DND-41 (cell line): ENCODE results near the gene NOTCH2.

Experiments used
- ATAC-seq: fragments of 200-7000 bp; cut with Tn5 transposase; 3 replicates; pipeline ENCODE4 v1.9.1; 2021; ENCODE audit warnings: low read depth; ENCODE audit not compliant: insufficient read depth
- DNase-seq: peaks from one replicate; pipeline ENCODE4 v3.0.0-alpha.2; 2020
- H2AFZ ChIP-seq: 2 replicates; pipeline ENCODE4 v1.6.0; 2012; ENCODE audit warnings: low read depth, low read length
- H3K27ac ChIP-seq: 2 replicates; pipeline ENCODE4 v1.5.1; 2012; ENCODE audit warnings: low read length, inconsistent platforms
- H3K27me3 ChIP-seq: fragments of 200-600 bp; sonication (generic); 2 replicates; pipeline ENCODE4 v1.6.0; 2012; ENCODE audit warnings: low read length, mild to moderate bottlenecking, inconsistent platforms; ENCODE audit not compliant: insufficient read depth, poor library complexity
- H3K36me3 ChIP-seq: 2 replicates; pipeline ENCODE4 v1.5.1; 2012; ENCODE audit warnings: low read length, inconsistent platforms; ENCODE audit not compliant: insufficient read depth
- H3K4me1 ChIP-seq: 2 replicates; pipeline ENCODE4 v1.5.1; 2012; ENCODE audit warnings: mild to moderate bottlenecking, low read length; ENCODE audit not compliant: insufficient read depth
- H3K4me2 ChIP-seq: 2 replicates; pipeline ENCODE4 v1.6.0; 2012; ENCODE audit warnings: mild to moderate bottlenecking, moderate library complexity, low read length, inconsistent platforms; ENCODE audit not compliant: insufficient read depth
- H3K4me3 ChIP-seq, 2 experiments: fragments of 200-600 bp in 1 of 2; shearing (Covaris generic) in 1 of 2; 2 replicates each; pipeline ENCODE4 v1.5.1; 2012 to 2016; ENCODE audit warnings: inconsistent platforms in 2 of 2, low read length in 2 of 2, mild to moderate bottlenecking in 2 of 2, low read depth in 1 of 2, moderate library complexity in 1 of 2
- H3K79me2 ChIP-seq: 2 replicates; pipeline ENCODE4 v1.6.0; 2012; ENCODE audit warnings: low read length, inconsistent platforms; ENCODE audit not compliant: insufficient read depth
- H3K9ac ChIP-seq: 2 replicates; pipeline ENCODE4 v1.6.0; 2012; ENCODE audit warnings: low read depth, mild to moderate bottlenecking, inconsistent platforms, low read length, moderate library complexity
- H3K9me3 ChIP-seq: 2 replicates; pipeline ENCODE4 v1.5.1; 2012; ENCODE audit warnings: low read length, moderate library complexity, mild to moderate bottlenecking, inconsistent platforms; ENCODE audit not compliant: insufficient read depth, severe bottlenecking
- H4K20me1 ChIP-seq: 2 replicates; pipeline ENCODE4 v1.6.0; 2012; ENCODE audit warnings: low read length; ENCODE audit not compliant: insufficient read depth
- CTCF ChIP-seq: IDR thresholded peaks from 2 replicates; pipeline ENCODE4 v1.5.1; 2012; ENCODE audit warnings: borderline replicate concordance, low read length, moderate library complexity, mild to moderate bottlenecking; ENCODE audit not compliant: poor library complexity, severe bottlenecking; ENCODE audit errors: extremely low read depth
- EZH2 ChIP-seq: IDR thresholded peaks from 3 replicates; pipeline ENCODE4 v1.6.1; 2012; ENCODE audit warnings: borderline replicate concordance, low read depth, mild to moderate bottlenecking, moderate library complexity, low read length, inconsistent platforms; ENCODE audit not compliant: severe bottlenecking

The NOTCH2 gene

GRCh38 chr1:119968601-119969000 lies 100.9 kb downstream of the NOTCH2 start:
- H3K27ac ChIP-seq, result no peak overlapping the region
- H3K27me3 ChIP-seq, result no peaks in the 10 kb centered on the region
- H2AFZ ChIP-seq, result no peak overlapping the region
- no peak overlapping the region for H3K4me2 ChIP-seq
- peaks cover 69% of the 10 kb centered on the region for H3K36me3 ChIP-seq
- no peaks in the 10 kb centered on the region for H3K4me1 ChIP-seq
- no peak for ATAC-seq
- H3K79me2 ChIP-seq, result no peaks in the 10 kb centered on the region
- H4K20me1 ChIP-seq, result no peaks in the 10 kb centered on the region
- TF ChIP-seq EZH2, result no peak
- no peak for TF ChIP-seq CTCF
- no peaks in the 10 kb centered on the region for H3K9me3 ChIP-seq
- no peak overlapping the region for H3K4me3 ChIP-seq
- H3K9ac ChIP-seq, result no peak overlapping the region
- no peak for DNase-seq

- H3K4me2 ChIP-seq, result no peak overlapping the region
- no peaks in the 10 kb centered on the region for H3K9me3 ChIP-seq
- H3K27me3 ChIP-seq, result no peaks in the 10 kb centered on the region
- no peak overlapping the region for H2AFZ ChIP-seq
- H3K4me3 ChIP-seq, result no peak overlapping the region
- H3K4me1 ChIP-seq, result no peaks in the 10 kb centered on the region
- ATAC-seq, result peak; percentile 99
- no peak overlapping the region for H3K27ac ChIP-seq
- H3K9ac ChIP-seq, result no peak overlapping the region
- no peaks in the 10 kb centered on the region for H3K79me2 ChIP-seq
- peak; percentile 94 for TF ChIP-seq CTCF
- TF ChIP-seq EZH2, result no peak
- H3K36me3 ChIP-seq, result peaks cover 74% of the 10 kb centered on the region
- H4K20me1 ChIP-seq, result no peaks in the 10 kb centered on the region
- DNase-seq, result peak; percentile 83
Observed at GRCh38 chr1:119968068-119968492, 101.4 kb downstream of the NOTCH2 start.

- H3K4me2 ChIP-seq, result no peak overlapping the region
- no peaks in the 10 kb centered on the region for H3K4me1 ChIP-seq
- no peak overlapping the region for H3K9ac ChIP-seq
- H3K27me3 ChIP-seq, result no peaks in the 10 kb centered on the region
- H3K4me3 ChIP-seq, result no peak overlapping the region
- ATAC-seq (no peak), DNase-seq (no peak)
- H4K20me1 ChIP-seq, result no peaks in the 10 kb centered on the region
- H3K79me2 ChIP-seq, result no peaks in the 10 kb centered on the region
- no peak overlapping the region for H3K27ac ChIP-seq
- peaks cover 75% of the 10 kb centered on the region for H3K36me3 ChIP-seq
- no peak overlapping the region for H2AFZ ChIP-seq
- TF ChIP-seq CTCF (no peak), EZH2 (no peak)
- H3K9me3 ChIP-seq, result no peaks in the 10 kb centered on the region
Observed at GRCh38 chr1:119966681-119967080, 102.8 kb downstream of the NOTCH2 start.

DNA sequence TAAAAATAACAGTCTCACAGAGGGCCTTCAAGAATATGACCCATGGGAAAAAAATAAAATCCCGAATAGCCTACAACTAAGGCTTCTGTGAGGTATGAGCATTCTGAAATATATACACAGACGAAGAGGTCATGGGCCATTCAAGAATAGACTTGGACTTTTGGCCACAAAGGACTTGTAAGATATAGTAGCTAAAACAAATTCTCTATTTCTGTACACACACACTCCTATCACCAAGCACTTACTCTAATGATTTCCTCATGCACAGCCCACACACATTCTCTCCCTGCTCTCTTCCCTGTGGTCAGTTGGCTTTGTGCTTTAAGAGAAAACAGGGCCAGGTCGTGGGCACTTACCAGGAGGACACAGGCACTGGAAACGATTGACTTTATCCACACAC lies 103.4 kb downstream of the NOTCH2 start:
- Histone ChIP-seq H3K79me2 (no peaks in the 10 kb centered on the region), H3K4me2 (no peak overlapping the region), H3K4me3 (no peak overlapping the region), H3K36me3 (peaks cover 69% of the 10 kb centered on the region), H3K4me1 (no peaks in the 10 kb centered on the region), H2AFZ (no peak overlapping the region), H3K9ac (no peak overlapping the region), H3K27me3 (no peaks in the 10 kb centered on the region), H3K9me3 (no peaks in the 10 kb centered on the region), H4K20me1 (no peaks in the 10 kb centered on the region), H3K27ac (no peak overlapping the region)
- no peak for TF ChIP-seq EZH2
- TF ChIP-seq CTCF, result no peak
- DNase-seq, result no peak
- no peak for ATAC-seq
